NK-92 treated with Interleukin-12 subunit alpha and Interleukin-12 subunit beta, amount 100 ng/mL, for 24 hours (cell line): ENCODE results near the gene AURKA.
"Not testable (repeated sequence)": the region's sequence is repeated elsewhere in the genome, so short reads cannot be mapped to it uniquely, and the experiment has no call there.

Experiments
- DNase-seq: peaks from one replicate; lab custom pipeline; 2025; lab: John Stamatoyannopoulos, UW

The AURKA gene

GRCh38 chr20:56391596-56392131 is 351 bp downstream of the AURKA start:
- DNase-seq: no peak

- no peak for DNase-seq
Measured at GRCh38 chr20:56391037-56391436, 978 bp downstream of the AURKA start.

DNA sequence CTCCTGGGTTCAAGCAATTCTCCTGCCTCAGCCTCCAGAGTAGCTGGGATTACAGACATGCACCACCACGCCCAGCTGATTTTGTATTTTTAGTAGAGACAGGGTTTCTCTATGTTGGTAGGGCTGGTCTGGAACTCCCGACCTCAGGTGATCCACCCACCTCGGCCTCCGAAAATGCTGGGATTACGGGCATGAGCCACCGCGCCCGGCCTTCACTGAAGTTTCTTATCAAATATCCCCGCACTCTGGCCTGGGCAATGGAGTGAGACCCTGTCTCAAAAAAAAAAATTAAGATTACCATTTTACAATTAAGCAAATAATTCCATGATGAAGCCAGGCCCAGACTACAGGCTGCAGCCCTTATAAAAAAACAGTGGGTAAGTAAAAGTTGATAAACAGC is 1.6 kb downstream of the AURKA start:
- DNase-seq: not testable (repeated sequence)

DNA sequence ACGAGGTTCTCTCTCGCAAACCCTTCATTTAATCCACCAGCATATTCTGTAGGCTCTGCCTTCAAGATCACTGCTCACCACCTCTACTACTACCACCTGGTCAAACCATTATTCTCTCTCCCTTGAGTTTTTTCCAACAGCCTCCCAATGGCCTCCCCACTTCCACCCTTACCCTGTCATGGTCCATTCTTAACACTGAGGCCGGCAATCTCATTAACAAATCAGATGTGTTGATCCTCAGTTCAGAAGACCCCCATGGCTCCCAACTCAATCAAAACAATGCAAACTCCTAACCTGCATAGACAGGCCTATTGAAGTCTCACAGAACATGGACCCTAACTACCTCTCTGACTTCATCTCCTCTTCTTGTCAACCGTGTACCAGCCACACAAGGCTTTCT is 2.2 kb downstream of the AURKA start:
- DNase-seq: no peak

DNA sequence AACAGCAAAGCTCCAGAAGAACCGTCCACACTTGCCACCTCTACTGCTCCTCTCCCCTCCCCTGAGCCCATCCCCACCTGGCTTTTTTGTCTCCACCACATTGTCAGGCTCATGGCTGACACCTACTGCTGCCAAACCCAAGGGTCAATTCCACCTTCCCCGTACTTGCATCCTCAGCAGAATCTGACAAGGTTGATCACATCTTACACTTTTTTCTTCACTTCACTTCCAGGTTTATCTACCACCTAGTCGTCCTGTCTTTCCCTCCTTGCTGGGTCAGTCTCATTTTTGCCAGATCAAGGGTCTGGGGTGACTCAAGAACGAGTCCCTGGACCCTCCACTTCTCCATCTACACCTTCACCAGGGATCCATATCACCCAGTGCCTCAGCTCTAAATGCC is 3.1 kb downstream of the AURKA start:
- no peak for DNase-seq

DNA sequence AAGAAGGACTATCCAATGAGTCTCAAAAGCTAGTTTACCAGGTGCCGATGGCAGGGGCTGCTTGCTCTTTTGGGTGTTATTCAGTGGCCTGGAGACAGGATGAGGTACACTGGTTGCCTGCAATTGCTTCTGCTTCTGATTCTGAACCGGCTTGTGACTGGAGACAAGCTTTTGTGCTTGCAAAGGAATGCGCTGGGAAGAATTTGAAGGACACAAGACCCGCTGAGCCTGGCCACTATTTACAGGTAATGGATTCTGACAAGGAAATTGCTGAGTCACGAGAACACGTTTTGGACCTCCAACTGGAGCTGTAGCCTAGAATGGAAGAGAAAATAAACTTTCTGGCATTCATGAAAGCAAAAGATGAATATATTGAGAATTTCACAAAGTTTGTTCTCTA is 5.8 kb downstream of the AURKA start:
- no peak for DNase-seq

GRCh38 chr20:56385130-56385529 is 6.9 kb downstream of the AURKA start:
- no peak for DNase-seq

DNA sequence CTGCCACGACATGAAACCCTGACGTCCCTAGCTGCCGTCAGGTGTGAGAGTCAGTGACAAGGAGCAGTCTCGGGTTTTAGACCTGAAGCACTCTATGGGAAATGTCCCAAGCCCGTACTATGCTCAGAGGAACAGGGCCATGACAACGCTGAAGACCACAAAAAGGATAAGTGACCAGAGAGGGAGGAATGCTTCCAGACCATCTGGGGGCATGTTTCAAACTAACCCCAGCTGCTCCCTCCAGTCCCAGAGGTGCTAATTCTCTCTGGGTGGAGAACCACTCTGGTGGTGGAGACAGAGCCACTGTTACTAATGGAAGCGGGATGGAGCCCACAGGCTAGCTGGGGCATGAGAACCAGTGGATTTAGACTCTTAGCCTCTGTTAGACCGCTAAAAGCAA is 8.7 kb downstream of the AURKA start:
- DNase-seq: no peak

DNA sequence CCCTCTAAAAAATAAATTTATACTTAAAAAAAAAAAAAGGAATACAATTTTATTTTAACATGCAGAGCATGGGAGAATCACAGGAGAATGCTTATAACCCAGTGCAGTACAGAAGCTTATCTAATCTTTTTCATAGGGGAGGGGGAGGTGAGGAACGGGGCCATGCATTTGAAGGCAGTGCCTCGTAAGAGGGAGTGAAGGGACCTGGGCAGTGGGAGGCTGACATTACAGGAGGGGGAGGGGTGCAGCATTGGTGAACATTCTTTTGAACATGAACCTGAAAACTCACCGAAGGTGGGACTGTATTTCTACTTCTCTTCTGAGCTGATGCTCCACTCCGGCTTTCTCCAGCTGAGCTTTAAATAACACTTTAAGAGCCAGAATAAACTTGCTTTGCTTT is 9.3 kb downstream of the AURKA start:
- no peak for DNase-seq

DNA sequence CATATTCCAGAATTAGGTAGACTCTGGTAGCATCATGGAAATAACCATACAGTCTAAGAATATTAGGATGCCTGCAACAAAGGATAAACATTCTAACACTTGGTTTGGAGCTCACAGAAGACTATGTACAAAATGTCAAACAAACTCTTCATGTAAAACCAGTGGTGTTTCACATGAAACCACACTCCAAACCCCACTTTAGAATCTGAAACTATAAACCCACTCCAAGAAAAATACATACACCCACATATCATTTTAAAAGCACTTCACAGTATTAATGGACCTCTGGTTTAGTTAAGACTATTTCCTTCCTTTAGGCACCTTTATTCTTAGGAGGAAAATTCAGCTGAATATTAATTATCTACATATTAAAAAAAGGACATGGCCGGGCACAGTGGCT is 10.5 kb downstream of the AURKA start:
- no peak for DNase-seq

GRCh38 chr20:56380375-56380774 is 11.6 kb downstream of the AURKA start:
- no peak for DNase-seq

DNA sequence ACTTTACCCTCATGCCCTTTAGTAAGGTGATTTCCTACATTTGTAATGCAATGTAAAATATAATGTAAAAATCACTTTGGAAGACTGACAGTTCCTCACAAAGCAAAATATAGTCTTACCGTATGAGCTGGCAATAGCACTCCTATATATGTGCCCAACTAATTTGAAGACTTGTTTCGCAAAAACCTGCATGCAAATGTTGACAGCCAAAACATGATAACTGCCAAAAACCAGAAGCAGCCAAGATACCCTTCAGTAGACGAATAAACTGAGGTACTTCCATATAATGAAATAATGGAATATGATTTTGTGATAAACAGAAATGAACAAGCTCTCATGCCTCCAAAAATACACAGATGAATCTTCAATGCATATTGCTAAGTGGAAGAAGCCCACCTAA is 13.6 kb downstream of the AURKA start:
- no peak for DNase-seq

DNA sequence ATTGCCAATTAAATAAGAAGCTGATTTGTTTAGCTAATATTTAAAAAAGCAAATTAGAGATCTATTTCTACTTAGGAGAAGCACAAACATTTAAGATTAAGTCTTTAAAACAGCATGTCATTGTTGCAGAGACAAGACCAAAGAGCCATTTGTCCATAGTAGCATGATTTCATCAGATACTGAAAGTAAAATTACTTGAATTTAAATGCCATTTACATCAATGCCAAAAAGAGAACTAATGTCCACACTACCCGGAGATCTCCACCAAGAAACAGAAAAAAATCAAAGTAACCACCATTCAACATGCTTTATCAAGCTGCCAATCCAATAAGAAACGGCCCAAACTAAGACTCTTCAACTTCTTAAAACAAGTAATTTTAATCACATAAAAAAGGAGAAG is 15.7 kb downstream of the AURKA start:
- DNase-seq: no peak

DNA sequence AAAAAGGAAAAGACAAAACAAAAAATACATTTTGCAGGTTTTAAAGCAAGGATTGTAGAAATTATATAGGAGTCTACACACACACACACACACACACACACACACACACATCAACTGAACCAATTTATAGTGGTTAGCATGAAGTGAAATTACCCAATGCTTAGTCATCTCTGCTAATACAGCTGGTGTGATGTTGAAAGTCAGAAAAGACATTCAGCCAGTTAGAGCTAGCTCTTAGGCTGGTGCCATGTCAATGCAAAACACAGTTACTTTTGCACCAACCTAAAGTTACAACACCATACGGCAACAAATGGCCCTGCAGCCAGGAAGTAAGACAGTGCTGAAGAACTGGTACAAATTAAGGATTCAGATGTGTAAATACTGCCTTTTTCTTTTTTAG is 18.1 kb downstream of the AURKA start:
- DNase-seq: peak; percentile 23

- DNase-seq: peak; percentile 12
Measured at GRCh38 chr20:56372850-56373249, 19.2 kb downstream of the AURKA start.

DNA sequence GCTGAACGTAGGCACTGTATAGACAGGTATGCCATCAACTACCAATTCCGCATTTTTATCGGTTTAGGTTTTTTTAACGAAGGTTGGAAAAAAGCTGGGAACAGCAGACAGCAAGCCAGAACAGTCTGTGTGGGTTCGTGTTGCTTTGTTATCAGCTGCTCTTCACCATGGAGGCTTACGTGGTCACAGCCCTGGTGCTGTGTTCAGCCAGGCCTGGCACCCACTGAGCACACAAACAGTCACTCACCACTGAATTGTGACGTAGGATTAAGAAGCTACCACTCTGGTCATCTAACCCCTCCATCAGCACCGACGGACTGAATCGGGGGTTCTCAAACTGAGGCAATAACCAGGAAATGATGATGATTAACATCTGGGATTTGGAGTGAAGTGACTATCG is 20.0 kb downstream of the AURKA start:
- DNase-seq: no peak

DNA sequence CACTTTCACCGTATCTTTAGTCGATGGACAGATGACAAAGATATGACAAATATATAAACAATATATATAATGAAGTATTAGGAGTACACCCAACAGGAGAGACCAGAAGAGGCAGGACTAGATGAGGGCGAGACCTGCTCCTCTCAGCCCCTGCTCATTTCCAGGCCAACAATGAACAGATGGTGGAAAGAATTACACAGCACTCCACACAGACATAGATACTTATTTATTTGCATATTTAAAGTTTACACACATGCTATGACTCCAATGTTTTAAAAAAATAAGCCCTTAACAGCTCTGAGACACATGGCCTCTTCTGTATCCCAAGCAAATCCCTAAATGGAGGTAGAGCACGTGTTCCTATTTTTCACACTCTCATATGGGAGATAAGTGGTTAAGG is 22.8 kb downstream of the AURKA start:
- DNase-seq: no peak

DNA sequence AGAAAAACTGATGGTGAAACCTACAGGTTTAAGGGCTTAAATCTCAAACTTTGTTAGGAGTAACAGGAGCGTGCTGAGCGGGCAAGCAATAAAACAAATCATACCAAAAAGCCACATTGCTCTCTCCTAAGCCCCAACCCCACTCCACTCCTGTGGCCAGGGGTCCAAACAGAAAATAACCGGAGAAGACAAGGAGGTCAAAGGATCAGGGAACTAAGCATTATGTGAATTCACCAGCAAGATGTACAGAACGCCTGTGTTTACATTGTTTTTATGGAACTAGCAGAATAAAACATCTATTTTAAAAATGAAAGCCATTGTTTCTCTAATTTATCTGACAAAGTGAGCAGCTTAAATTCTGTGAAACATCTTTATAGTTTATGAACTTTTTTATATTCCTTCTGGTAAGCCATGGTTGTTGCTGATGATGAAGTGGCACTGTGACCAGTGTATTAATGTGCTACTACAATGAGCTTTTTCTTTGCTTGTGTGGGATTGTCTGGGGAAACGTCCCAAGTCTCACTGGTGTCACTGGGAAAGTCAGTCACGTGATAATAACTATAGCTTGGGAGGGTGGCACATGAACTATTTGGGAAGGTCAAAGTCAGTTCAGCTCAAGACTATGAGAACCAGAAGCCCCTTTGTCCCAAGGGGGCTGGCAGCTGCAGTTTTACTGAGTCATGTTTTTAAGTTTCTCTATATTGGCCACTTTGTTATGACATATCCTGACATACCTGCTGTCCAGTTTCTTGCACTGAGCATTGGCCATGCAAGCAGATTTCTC is 23.5 kb downstream of the AURKA start:
- DNase-seq: no peak

DNA sequence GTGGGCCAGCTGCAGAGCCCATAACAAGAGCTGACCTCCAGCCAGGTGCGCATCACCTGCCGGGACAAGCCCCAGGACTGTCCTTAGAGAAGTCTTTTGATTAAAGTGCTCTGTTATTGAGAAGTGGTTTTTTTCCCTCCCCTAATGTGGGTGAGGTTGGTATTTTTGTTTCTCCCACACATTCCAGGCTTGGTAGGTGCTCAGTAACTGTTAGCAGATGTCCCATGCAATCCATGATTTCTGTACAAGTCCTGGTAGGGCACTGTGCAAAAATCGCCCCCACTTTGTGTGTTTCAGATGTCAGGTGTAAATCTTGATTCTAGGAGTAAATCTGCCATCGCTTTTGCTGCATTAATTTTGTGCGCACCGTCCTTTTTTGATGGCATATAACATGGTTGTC is 28.5 kb downstream of the AURKA start:
- no peak for DNase-seq

- DNase-seq: no peak
Measured at GRCh38 chr20:56362833-56363413, 29.1 kb downstream of the AURKA start.

- DNase-seq: no peak
Measured at GRCh38 chr20:56361900-56362299, 30.1 kb downstream of the AURKA start.

DNA sequence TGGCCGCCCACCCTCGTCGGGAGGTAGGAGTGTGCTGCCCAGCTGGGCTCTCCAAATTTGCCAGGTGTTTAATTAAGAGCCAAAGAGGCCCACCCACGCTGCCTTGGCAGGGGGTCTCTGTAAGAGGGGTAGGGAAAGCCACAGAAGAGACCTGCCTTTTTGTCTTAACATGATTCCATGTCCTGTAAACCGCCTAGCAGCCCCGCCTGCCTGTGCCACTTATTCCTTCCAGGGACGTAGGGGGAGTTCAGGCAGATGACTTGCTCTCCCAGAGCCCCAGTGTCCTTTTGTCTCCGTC is 31.2 kb downstream of the AURKA start:
- no peak for DNase-seq

DNA sequence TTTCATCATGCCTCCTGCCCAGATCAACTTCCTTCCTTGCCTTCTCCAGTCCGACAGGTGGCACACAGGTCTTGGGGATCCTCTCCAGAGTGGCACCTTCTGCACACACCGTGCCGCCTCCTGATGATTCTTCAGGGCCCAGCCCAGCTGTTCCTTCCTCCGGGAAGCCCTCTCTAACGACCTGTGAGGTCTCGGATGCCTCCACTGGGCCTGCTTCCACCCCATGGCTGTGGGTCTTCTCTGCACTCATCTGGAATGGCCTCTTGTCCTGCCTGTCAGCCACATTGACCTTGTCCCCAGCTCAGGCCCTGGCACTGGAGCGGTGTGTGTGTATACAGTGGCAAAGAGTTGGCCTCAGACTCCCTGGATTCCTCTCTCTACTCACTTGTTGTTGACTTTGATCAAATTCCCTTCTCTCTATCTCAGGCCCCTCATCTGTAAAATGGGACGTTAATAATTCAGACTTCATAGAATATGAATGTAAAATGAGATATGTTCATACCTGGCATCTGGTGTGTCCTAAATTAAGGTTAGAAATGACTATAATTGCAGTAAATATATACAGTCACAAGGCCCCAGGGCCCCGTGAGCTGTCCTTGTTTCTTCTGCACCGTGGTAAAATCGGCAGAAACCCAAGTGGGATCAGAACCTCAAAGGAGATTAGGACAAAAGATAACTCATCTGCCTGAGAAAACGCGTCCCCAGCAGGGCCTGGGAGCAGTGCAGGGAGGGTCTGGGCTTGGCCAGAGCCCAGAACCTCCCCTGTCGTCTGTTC is 31.7 kb downstream of the AURKA start:
- DNase-seq: no peak
